KMS-11 (cell line): Measurements from ENCODE around the gene FANCG.

ENCODE experiments used
- H2AFZ ChIP-seq: fragments of 200-600 bp; sonication (generic); 2 replicates; pipeline ENCODE4 v1.6.1; 2016; ENCODE audit warnings: antibody characterized with exemption, mixed run types, low read depth
- H3K27ac ChIP-seq: fragments of 200-600 bp; sonication (generic); 2 replicates; pipeline ENCODE4 v1.6.1; 2016; ENCODE audit warnings: mild to moderate bottlenecking, mixed run types
- H3K27me3 ChIP-seq: fragments of 200-600 bp; sonication (generic); 2 replicates; pipeline ENCODE4 v1.6.1; 2017; ENCODE audit warnings: mild to moderate bottlenecking, low read depth, mixed run types, moderate library complexity; ENCODE audit not compliant: insufficient read depth
- H3K36me3 ChIP-seq: fragments of 200-600 bp; sonication (generic); 2 replicates; pipeline ENCODE4 v1.6.1; 2017; ENCODE audit warnings: mild to moderate bottlenecking, mixed run types; ENCODE audit not compliant: insufficient read depth
- H3K4me1 ChIP-seq: fragments of 200-600 bp; sonication (generic); 2 replicates; pipeline ENCODE4 v1.6.1; 2016; ENCODE audit warnings: mild to moderate bottlenecking, low read depth, mixed run types; ENCODE audit not compliant: poor library complexity, severe bottlenecking
- H3K4me2 ChIP-seq: fragments of 200-600 bp; sonication (generic); 2 replicates; pipeline ENCODE4 v1.7.0; 2016; ENCODE audit warnings: mild to moderate bottlenecking, mixed run types
- H3K4me3 ChIP-seq: fragments of 200-600 bp; sonication (generic); IDR thresholded peaks from 2 replicates; pipeline ENCODE4 v1.6.1; 2017; ENCODE audit warnings: low read depth, low read length, mixed read lengths; ENCODE audit not compliant: insufficient read depth
- H3K79me2 ChIP-seq: fragments of 200-600 bp; sonication (generic); 2 replicates; pipeline ENCODE4 v1.6.1; 2016; ENCODE audit warnings: low read depth, mixed run types; ENCODE audit not compliant: insufficient read depth
- H3K9ac ChIP-seq: fragments of 200-600 bp; sonication (generic); 2 replicates; pipeline ENCODE4 v1.6.1; 2016; ENCODE audit warnings: mild to moderate bottlenecking, mixed run types
- H4K20me1 ChIP-seq: fragments of 200-600 bp; sonication (generic); 2 replicates; pipeline ENCODE4 v1.6.1; 2016; ENCODE audit warnings: mild to moderate bottlenecking, mixed run types; ENCODE audit not compliant: insufficient read depth
- CTCF ChIP-seq: fragments of 200-600 bp; sonication (generic); conservative IDR thresholded peaks from 2 replicates; pipeline ENCODE4 v1.6.1; 2017; ENCODE audit warnings: low read depth, mild to moderate bottlenecking, antibody characterized with exemption, low read length, moderate library complexity, mixed read lengths

Gene FANCG

GRCh38 chr9:35048511-35048910 is 31.2 kb downstream of the FANCG start:
- no peak overlapping the region for H3K27ac ChIP-seq
- H3K27me3 ChIP-seq: no peaks in the 10 kb centered on the region
- H4K20me1 ChIP-seq: no peaks in the 10 kb centered on the region
- H3K4me2 ChIP-seq: no peak overlapping the region
- no peak overlapping the region for H3K4me3 ChIP-seq
- no peaks in the 10 kb centered on the region for H3K79me2 ChIP-seq
- H3K36me3 ChIP-seq: no peaks in the 10 kb centered on the region
- no peak overlapping the region for H2AFZ ChIP-seq
- TF ChIP-seq CTCF: no peak
- peaks cover 4% of the 10 kb centered on the region for H3K4me1 ChIP-seq
- H3K9ac ChIP-seq: no peak overlapping the region

- no peaks in the 10 kb centered on the region for H4K20me1 ChIP-seq
- TF ChIP-seq CTCF: no peak
- H3K27ac ChIP-seq: no peak overlapping the region
- no peaks in the 10 kb centered on the region for H3K27me3 ChIP-seq
- no peaks in the 10 kb centered on the region for H3K36me3 ChIP-seq
- no peak overlapping the region for H2AFZ ChIP-seq
- no peaks in the 10 kb centered on the region for H3K79me2 ChIP-seq
- H3K4me1 ChIP-seq: no peaks in the 10 kb centered on the region
- H3K4me3 ChIP-seq: no peak overlapping the region
- H3K9ac ChIP-seq: no peak overlapping the region
- no peak overlapping the region for H3K4me2 ChIP-seq
Measured at GRCh38 chr9:35044071-35044470, 35.7 kb downstream of the FANCG start.

GRCh38 chr9:35042891-35043545 is 36.7 kb downstream of the FANCG start:
- H3K4me3 ChIP-seq: no peak overlapping the region
- no peaks in the 10 kb centered on the region for H3K27me3 ChIP-seq
- no peak overlapping the region for H2AFZ ChIP-seq
- no peak overlapping the region for H3K27ac ChIP-seq
- H3K4me2 ChIP-seq: no peak overlapping the region
- no peaks in the 10 kb centered on the region for H3K36me3 ChIP-seq
- TF ChIP-seq CTCF: no peak
- H3K9ac ChIP-seq: no peak overlapping the region
- no peaks in the 10 kb centered on the region for H3K4me1 ChIP-seq
- H4K20me1 ChIP-seq: no peaks in the 10 kb centered on the region
- no peaks in the 10 kb centered on the region for H3K79me2 ChIP-seq

- no peak overlapping the region for H3K4me2 ChIP-seq
- no peaks in the 10 kb centered on the region for H3K4me1 ChIP-seq
- H3K27me3 ChIP-seq: no peaks in the 10 kb centered on the region
- no peak overlapping the region for H3K27ac ChIP-seq
- peaks cover 3% of the 10 kb centered on the region; the same call in 1 of the 2 replicates for H4K20me1 ChIP-seq
- no peak overlapping the region for H3K9ac ChIP-seq
- no peak overlapping the region for H2AFZ ChIP-seq
- no peak overlapping the region for H3K4me3 ChIP-seq
- no peaks in the 10 kb centered on the region for H3K36me3 ChIP-seq
- no peaks in the 10 kb centered on the region for H3K79me2 ChIP-seq
- no peak for TF ChIP-seq CTCF
Measured at GRCh38 chr9:35042081-35042604, 37.6 kb downstream of the FANCG start.
